Measurements from ENCODE around the gene PLXNA1.

The PLXNA1 gene

GRCh38 chr3:126989316-126990023 lies 6.6 kb downstream of the PLXNA1 start:
- Histone ChIP-seq H2AFZ (ENCODE audit: low read length, unreplicated experiment) (no peak overlapping the region), H3K79me2 (ENCODE audit: control insufficient read depth, insufficient read depth, low read length, unreplicated experiment) (peaks cover 59% of the 10 kb centered on the region), H3K27me3 (ENCODE audit: insufficient read depth, low read length) (no peaks in the 10 kb centered on the region), H3K4me3 (ENCODE audit: low read depth, low read length) (no peak overlapping the region), H3K36me3 (ENCODE audit: insufficient read depth, low read length) (peaks cover 5% of the 10 kb centered on the region; the same call in 1 of the 2 replicates), H3K27ac (ENCODE audit: low read depth, low read length) (no peak overlapping the region), H3K4me1 (ENCODE audit: control insufficient read depth, insufficient read depth, low read length, unreplicated experiment) (peaks cover 26% of the 10 kb centered on the region)

GRCh38 chr3:126990024-126990700 lies 7.2 kb downstream of the PLXNA1 start:
- no peaks in the 10 kb centered on the region for H3K27me3 ChIP-seq (ENCODE audit: insufficient read depth, low read length)
- H3K4me1 ChIP-seq (ENCODE audit: control insufficient read depth, insufficient read depth, low read length, unreplicated experiment), result peaks cover 29% of the 10 kb centered on the region
- H3K36me3 ChIP-seq (ENCODE audit: insufficient read depth, low read length), result peaks cover 5% of the 10 kb centered on the region; the same call in 1 of the 2 replicates
- H3K27ac ChIP-seq (ENCODE audit: low read depth, low read length), result no peak overlapping the region
- no peak overlapping the region for H3K4me3 ChIP-seq (ENCODE audit: low read depth, low read length)
- H2AFZ ChIP-seq (ENCODE audit: low read length, unreplicated experiment), result no peak overlapping the region
- H3K79me2 ChIP-seq (ENCODE audit: control insufficient read depth, insufficient read depth, low read length, unreplicated experiment), result peaks cover 54% of the 10 kb centered on the region

GRCh38 chr3:126990890-126991289 lies 8.0 kb downstream of the PLXNA1 start:
- Histone ChIP-seq H3K27ac (ENCODE audit: low read depth, low read length) (no peak overlapping the region), H3K79me2 (ENCODE audit: control insufficient read depth, insufficient read depth, low read length, unreplicated experiment) (peaks cover 48% of the 10 kb centered on the region), H3K4me1 (ENCODE audit: control insufficient read depth, insufficient read depth, low read length, unreplicated experiment) (peaks cover 23% of the 10 kb centered on the region), H3K27me3 (ENCODE audit: insufficient read depth, low read length) (no peaks in the 10 kb centered on the region), H2AFZ (ENCODE audit: low read length, unreplicated experiment) (no peak overlapping the region), H3K36me3 (ENCODE audit: insufficient read depth, low read length) (peaks cover 5% of the 10 kb centered on the region; the same call in 1 of the 2 replicates), H3K4me3 (ENCODE audit: low read depth, low read length) (no peak overlapping the region)

- Histone ChIP-seq H3K4me3 (ENCODE audit: low read depth, low read length) (no peak overlapping the region), H3K79me2 (ENCODE audit: control insufficient read depth, insufficient read depth, low read length, unreplicated experiment) (peaks cover 45% of the 10 kb centered on the region), H3K36me3 (ENCODE audit: insufficient read depth, low read length) (peaks cover 5% of the 10 kb centered on the region; the same call in 1 of the 2 replicates), H3K27ac (ENCODE audit: low read depth, low read length) (no peak overlapping the region), H3K4me1 (ENCODE audit: control insufficient read depth, insufficient read depth, low read length, unreplicated experiment) (peaks cover 22% of the 10 kb centered on the region), H3K27me3 (ENCODE audit: insufficient read depth, low read length) (no peaks in the 10 kb centered on the region), H2AFZ (ENCODE audit: low read length, unreplicated experiment) (no peak overlapping the region)
Measured at GRCh38 chr3:126991366-126992200, 8.7 kb downstream of the PLXNA1 start.

GRCh38 chr3:126992216-126992615 lies 9.3 kb downstream of the PLXNA1 start:
- Histone ChIP-seq H2AFZ (ENCODE audit: low read length, unreplicated experiment) (no peak overlapping the region), H3K36me3 (ENCODE audit: insufficient read depth, low read length) (peaks cover 5% of the 10 kb centered on the region; the same call in 1 of the 2 replicates), H3K27me3 (ENCODE audit: insufficient read depth, low read length) (no peaks in the 10 kb centered on the region), H3K79me2 (ENCODE audit: control insufficient read depth, insufficient read depth, low read length, unreplicated experiment) (peaks cover 44% of the 10 kb centered on the region), H3K27ac (ENCODE audit: low read depth, low read length) (no peak overlapping the region), H3K4me1 (ENCODE audit: control insufficient read depth, insufficient read depth, low read length, unreplicated experiment) (peaks cover 25% of the 10 kb centered on the region), H3K4me3 (ENCODE audit: low read depth, low read length) (no peak overlapping the region)

GRCh38 chr3:126992776-126993175 lies 9.9 kb downstream of the PLXNA1 start:
- Histone ChIP-seq H2AFZ (ENCODE audit: low read length, unreplicated experiment) (no peak overlapping the region), H3K79me2 (ENCODE audit: control insufficient read depth, insufficient read depth, low read length, unreplicated experiment) (peaks cover 44% of the 10 kb centered on the region), H3K4me3 (ENCODE audit: low read depth, low read length) (no peak overlapping the region), H3K4me1 (ENCODE audit: control insufficient read depth, insufficient read depth, low read length, unreplicated experiment) (peaks cover 24% of the 10 kb centered on the region), H3K36me3 (ENCODE audit: insufficient read depth, low read length) (peaks cover 5% of the 10 kb centered on the region; the same call in 1 of the 2 replicates), H3K27ac (ENCODE audit: low read depth, low read length) (no peak overlapping the region), H3K27me3 (ENCODE audit: insufficient read depth, low read length) (no peaks in the 10 kb centered on the region)

- H3K79me2 ChIP-seq (ENCODE audit: control insufficient read depth, insufficient read depth, low read length, unreplicated experiment), result peaks cover 43% of the 10 kb centered on the region
- H2AFZ ChIP-seq (ENCODE audit: low read length, unreplicated experiment), result no peak overlapping the region
- no peaks in the 10 kb centered on the region for H3K27me3 ChIP-seq (ENCODE audit: insufficient read depth, low read length)
- H3K27ac ChIP-seq (ENCODE audit: low read depth, low read length), result no peak overlapping the region
- no peak overlapping the region for H3K4me3 ChIP-seq (ENCODE audit: low read depth, low read length)
- peaks cover 5% of the 10 kb centered on the region; the same call in 1 of the 2 replicates for H3K36me3 ChIP-seq (ENCODE audit: insufficient read depth, low read length)
- peaks cover 24% of the 10 kb centered on the region for H3K4me1 ChIP-seq (ENCODE audit: control insufficient read depth, insufficient read depth, low read length, unreplicated experiment)
Measured at GRCh38 chr3:126993436-126993835, 10.5 kb downstream of the PLXNA1 start.

GRCh38 chr3:126994661-126995245 lies 11.8 kb downstream of the PLXNA1 start:
- H3K4me3 ChIP-seq (ENCODE audit: low read depth, low read length), result no peak overlapping the region
- peaks cover 39% of the 10 kb centered on the region for H3K79me2 ChIP-seq (ENCODE audit: control insufficient read depth, insufficient read depth, low read length, unreplicated experiment)
- no peak overlapping the region for H3K27ac ChIP-seq (ENCODE audit: low read depth, low read length)
- peaks cover 24% of the 10 kb centered on the region for H3K4me1 ChIP-seq (ENCODE audit: control insufficient read depth, insufficient read depth, low read length, unreplicated experiment)
- no peaks in the 10 kb centered on the region for H3K36me3 ChIP-seq (ENCODE audit: insufficient read depth, low read length)
- H2AFZ ChIP-seq (ENCODE audit: low read length, unreplicated experiment), result no peak overlapping the region
- H3K27me3 ChIP-seq (ENCODE audit: insufficient read depth, low read length), result no peaks in the 10 kb centered on the region

- Histone ChIP-seq H3K36me3 (ENCODE audit: insufficient read depth, low read length) (no peaks in the 10 kb centered on the region), H3K4me3 (ENCODE audit: low read depth, low read length) (no peak overlapping the region), H3K79me2 (ENCODE audit: control insufficient read depth, insufficient read depth, low read length, unreplicated experiment) (peaks cover 34% of the 10 kb centered on the region), H2AFZ (ENCODE audit: low read length, unreplicated experiment) (no peak overlapping the region), H3K27me3 (ENCODE audit: insufficient read depth, low read length) (no peaks in the 10 kb centered on the region), H3K27ac (ENCODE audit: low read depth, low read length) (no peak overlapping the region), H3K4me1 (ENCODE audit: control insufficient read depth, insufficient read depth, low read length, unreplicated experiment) (peaks cover 24% of the 10 kb centered on the region)
Measured at GRCh38 chr3:126995254-126995780, 12.4 kb downstream of the PLXNA1 start.

GRCh38 chr3:126995926-126996512 lies 13.1 kb downstream of the PLXNA1 start:
- no peaks in the 10 kb centered on the region for H3K36me3 ChIP-seq (ENCODE audit: insufficient read depth, low read length)
- H3K79me2 ChIP-seq (ENCODE audit: control insufficient read depth, insufficient read depth, low read length, unreplicated experiment), result peaks cover 38% of the 10 kb centered on the region
- H3K27ac ChIP-seq (ENCODE audit: low read depth, low read length), result no peak overlapping the region
- H3K4me3 ChIP-seq (ENCODE audit: low read depth, low read length), result no peak overlapping the region
- peaks cover 24% of the 10 kb centered on the region for H3K4me1 ChIP-seq (ENCODE audit: control insufficient read depth, insufficient read depth, low read length, unreplicated experiment)
- no peaks in the 10 kb centered on the region for H3K27me3 ChIP-seq (ENCODE audit: insufficient read depth, low read length)
- no peak overlapping the region for H2AFZ ChIP-seq (ENCODE audit: low read length, unreplicated experiment)

All from ACC112 (cell line).